Esophagus muscularis mucosa (tissue), 3 donors: Measurements from ENCODE around the gene A4GALT.

Source experiments
- POLR2A ChIP-seq: fragments of 450-650 bp; IDR thresholded peaks from one replicate; pipeline ENCODE4 v1.6.1; 2017; ENCODE audit warnings: antibody characterized with exemption, moderate library complexity, mild to moderate bottlenecking, low read depth
- POLR2AphosphoS5 ChIP-seq, 2 donors: sonication (generic); formaldehyde crosslinking; IDR thresholded peaks; one replicate each; pipeline ENCODE4 v1.6.1; 2017; ENCODE audit warnings: antibody characterized with exemption in 2 of 2
- TF ChIP-seq, protein P1 (sequence below), 3 experiments: fragments of 200-600 bp in 2 of 3; fragments of 450-650 bp in 1 of 3; sonication (generic) in 2 of 3; IDR thresholded peaks; one replicate each; pipeline ENCODE4 v1.5.1; 2017 to 2019; ENCODE audit warnings: antibody characterized with exemption in 3 of 3, mild to moderate bottlenecking in 2 of 3, moderate library complexity in 1 of 3

DNA sequence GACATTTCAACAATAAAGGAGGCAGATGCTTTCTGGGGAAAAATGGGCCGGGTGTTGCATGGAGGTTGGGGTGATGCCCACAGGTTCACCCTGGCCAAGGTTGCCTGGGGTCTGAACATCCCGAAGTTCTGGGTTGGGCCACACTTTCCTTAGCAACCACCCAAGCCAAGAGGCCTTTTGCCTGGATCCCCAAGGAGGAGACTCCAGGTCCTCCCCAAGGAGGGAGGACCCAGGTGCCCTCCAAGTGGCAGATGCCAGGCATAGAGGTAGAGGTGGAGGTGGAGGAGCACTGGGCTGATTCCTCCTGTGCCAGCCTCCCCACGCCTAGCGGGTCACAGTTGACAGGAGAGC lies 72.7 kb downstream of the A4GALT start:
- TF ChIP-seq, protein P1, sequence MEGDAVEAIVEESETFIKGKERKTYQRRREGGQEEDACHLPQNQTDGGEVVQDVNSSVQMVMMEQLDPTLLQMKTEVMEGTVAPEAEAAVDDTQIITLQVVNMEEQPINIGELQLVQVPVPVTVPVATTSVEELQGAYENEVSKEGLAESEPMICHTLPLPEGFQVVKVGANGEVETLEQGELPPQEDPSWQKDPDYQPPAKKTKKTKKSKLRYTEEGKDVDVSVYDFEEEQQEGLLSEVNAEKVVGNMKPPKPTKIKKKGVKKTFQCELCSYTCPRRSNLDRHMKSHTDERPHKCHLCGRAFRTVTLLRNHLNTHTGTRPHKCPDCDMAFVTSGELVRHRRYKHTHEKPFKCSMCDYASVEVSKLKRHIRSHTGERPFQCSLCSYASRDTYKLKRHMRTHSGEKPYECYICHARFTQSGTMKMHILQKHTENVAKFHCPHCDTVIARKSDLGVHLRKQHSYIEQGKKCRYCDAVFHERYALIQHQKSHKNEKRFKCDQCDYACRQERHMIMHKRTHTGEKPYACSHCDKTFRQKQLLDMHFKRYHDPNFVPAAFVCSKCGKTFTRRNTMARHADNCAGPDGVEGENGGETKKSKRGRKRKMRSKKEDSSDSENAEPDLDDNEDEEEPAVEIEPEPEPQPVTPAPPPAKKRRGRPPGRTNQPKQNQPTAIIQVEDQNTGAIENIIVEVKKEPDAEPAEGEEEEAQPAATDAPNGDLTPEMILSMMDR (IDR thresholded peaks at IDR 0.05), result no peak
- TF ChIP-seq POLR2A, result no peak
- TF ChIP-seq POLR2AphosphoS5 (IDR thresholded peaks at IDR 0.05), result no peak
